PFSK-1 (cell line): Measurements from ENCODE around the gene CLIP4.

Experiments used
- FOXP2 ChIP-seq: optimal IDR thresholded peaks from 2 replicates; pipeline ENCODE3; 2011; ENCODE audit warnings: borderline replicate concordance, control low read depth, inconsistent platforms; ENCODE audit not compliant: insufficient read depth; ENCODE audit errors: extremely low read length, extremely low read depth
- POLR2AphosphoS5 ChIP-seq: IDR thresholded peaks from 2 replicates; pipeline ENCODE4 v1.6.1; 2012; ENCODE audit warnings: low read depth, mild to moderate bottlenecking, control low read depth, low read length, moderate library complexity
- REST ChIP-seq, 2 experiments: IDR thresholded peaks; 2 replicates each; pipeline versions ENCODE4 v1.6.1 to v1.8.0; 2011 to 2012; ENCODE audit warnings: low read depth in 2 of 2, low read length in 2 of 2, control low read depth in 1 of 2, inconsistent platforms in 1 of 2, mild to moderate bottlenecking in 1 of 2, moderate library complexity in 1 of 2; ENCODE audit not compliant: insufficient read depth in 1 of 2
- SIN3A ChIP-seq: IDR thresholded peaks from 2 replicates; pipeline ENCODE4 v1.6.1; 2012; ENCODE audit warnings: mild to moderate bottlenecking, low read length, moderate library complexity, borderline replicate concordance; ENCODE audit not compliant: insufficient read depth
- TAF1 ChIP-seq: IDR thresholded peaks from 2 replicates; pipeline ENCODE4 v1.6.1; 2012; ENCODE audit warnings: low read length, control low read depth, borderline replicate concordance; ENCODE audit not compliant: insufficient read depth

Gene CLIP4

GRCh38 chr2:29074411-29074810 is 40.8 kb upstream of the CLIP4 start, which contains the start of gene PCARE:
PCARE (minus strand) TSS chr2:29074523; CDS start chr2:29074261, 262 bp downstream.
- TF ChIP-seq POLR2AphosphoS5, result no peak
- TF ChIP-seq REST (IDR thresholded peaks at IDR 0.05; ENCODE audit: insufficient read depth in 1 of 2, low read depth in 2 of 2, low read length in 2 of 2), result no peak
- TF ChIP-seq TAF1, result no peak
- TF ChIP-seq FOXP2, result no peak
- TF ChIP-seq SIN3A, result no peak

- TF ChIP-seq POLR2AphosphoS5 (no peak), TAF1 (no peak), REST (IDR thresholded peaks at IDR 0.05; ENCODE audit: insufficient read depth in 1 of 2, low read depth in 2 of 2, low read length in 2 of 2) (no peak), FOXP2 (no peak), SIN3A (no peak)
Measured at GRCh38 chr2:29075894-29076705, 39.1 kb upstream of the CLIP4 start.

- TF ChIP-seq SIN3A (no peak), TAF1 (no peak), REST (IDR thresholded peaks at IDR 0.05; ENCODE audit: insufficient read depth in 1 of 2, low read depth in 2 of 2, low read length in 2 of 2) (no peak), FOXP2 (no peak), POLR2AphosphoS5 (no peak)
Measured at GRCh38 chr2:29079887-29080286, 35.3 kb upstream of the CLIP4 start.

GRCh38 chr2:29080886-29081743 is 34.1 kb upstream of the CLIP4 start:
- TF ChIP-seq SIN3A (no peak), FOXP2 (no peak), TAF1 (no peak), POLR2AphosphoS5 (no peak), REST (IDR thresholded peaks at IDR 0.05; ENCODE audit: insufficient read depth in 1 of 2, low read depth in 2 of 2, low read length in 2 of 2) (no peak)
